ENCODE measurements around the gene DNAH2. TPM values are rescaled to one million over a fixed set of nuclear protein-coding genes. Genes with fewer than 3 reads are reported as not detected.
A peak's percentile ranks its signal among the peaks of the same experiment; 100 is the strongest.

The DNAH2 gene
- total and polyA plus RNA-seq, 2 of the 8 experiments (the other 6 are each of a cell fraction or from before 2014, with no cell fraction given): 0.13 to 0.18 TPM

DNA sequence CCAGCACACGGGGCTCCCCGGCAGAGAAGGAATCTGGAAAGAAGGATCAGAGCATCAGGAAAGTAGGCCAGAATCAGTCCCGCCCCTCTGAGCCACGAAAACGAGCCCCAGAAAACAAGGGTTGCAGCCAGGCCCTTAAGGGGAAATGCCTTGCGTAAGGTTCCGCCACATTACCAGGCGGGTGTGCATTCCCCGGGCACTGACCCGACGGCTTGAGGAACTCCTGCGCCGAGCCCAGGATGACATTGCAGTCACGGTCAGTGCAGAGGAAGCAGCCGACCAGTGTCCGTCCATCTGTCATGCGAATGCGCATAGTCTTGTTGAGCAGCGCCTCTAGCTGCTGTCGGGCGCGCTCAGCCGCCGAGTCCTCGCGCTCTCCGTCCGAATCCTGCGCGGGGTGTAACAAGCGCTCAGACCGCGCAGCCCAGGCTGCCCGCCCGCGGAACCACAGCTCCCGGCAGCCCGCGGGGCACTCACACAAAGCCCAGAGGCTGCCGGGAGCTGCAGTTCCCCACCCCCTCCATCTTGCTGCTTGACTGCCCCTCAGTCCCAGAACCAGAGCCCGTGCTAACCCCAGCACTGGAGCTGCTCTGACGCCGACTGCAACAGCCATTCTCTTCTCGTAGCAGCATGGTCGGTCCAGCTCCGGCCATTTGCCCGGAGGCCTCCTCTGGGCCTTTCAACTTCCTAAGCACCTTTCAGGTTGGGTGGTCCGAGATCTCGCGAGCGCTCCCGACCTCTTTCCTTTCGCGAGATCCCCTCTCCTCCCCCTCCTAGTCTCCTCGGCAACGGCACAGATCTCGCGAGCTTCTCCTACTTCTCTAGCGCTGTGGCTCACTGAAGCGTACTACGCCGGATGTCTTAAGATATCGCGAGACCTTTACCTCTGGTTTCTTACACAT is 139.5 kb downstream of the DNAH2 start, which contains the start of gene NAA38 (continued):
- TF ChIP-seq, protein P1, sequence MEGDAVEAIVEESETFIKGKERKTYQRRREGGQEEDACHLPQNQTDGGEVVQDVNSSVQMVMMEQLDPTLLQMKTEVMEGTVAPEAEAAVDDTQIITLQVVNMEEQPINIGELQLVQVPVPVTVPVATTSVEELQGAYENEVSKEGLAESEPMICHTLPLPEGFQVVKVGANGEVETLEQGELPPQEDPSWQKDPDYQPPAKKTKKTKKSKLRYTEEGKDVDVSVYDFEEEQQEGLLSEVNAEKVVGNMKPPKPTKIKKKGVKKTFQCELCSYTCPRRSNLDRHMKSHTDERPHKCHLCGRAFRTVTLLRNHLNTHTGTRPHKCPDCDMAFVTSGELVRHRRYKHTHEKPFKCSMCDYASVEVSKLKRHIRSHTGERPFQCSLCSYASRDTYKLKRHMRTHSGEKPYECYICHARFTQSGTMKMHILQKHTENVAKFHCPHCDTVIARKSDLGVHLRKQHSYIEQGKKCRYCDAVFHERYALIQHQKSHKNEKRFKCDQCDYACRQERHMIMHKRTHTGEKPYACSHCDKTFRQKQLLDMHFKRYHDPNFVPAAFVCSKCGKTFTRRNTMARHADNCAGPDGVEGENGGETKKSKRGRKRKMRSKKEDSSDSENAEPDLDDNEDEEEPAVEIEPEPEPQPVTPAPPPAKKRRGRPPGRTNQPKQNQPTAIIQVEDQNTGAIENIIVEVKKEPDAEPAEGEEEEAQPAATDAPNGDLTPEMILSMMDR (IDR thresholded peaks at IDR 0.05; ENCODE audit: control extremely low read depth in 1 of 3, insufficient read depth in 1 of 3, low read depth in 1 of 3, low read length in 3 of 3): peak; percentile 31 to 54 (median 45); a peak in 3 of 4 replicates
- no peak; a peak in 1 of 3 replicates for TF ChIP-seq POLR2A (IDR thresholded peaks at IDR 0.05; ENCODE audit: control extremely low read depth in 1 of 2, low read depth in 2 of 2, low read length in 2 of 2)
- TF ChIP-seq CHD2 (IDR thresholded peaks at IDR 0.05; ENCODE audit: low read length): peak; percentile 99
- peak; percentile 50 for TF ChIP-seq NRF1 (IDR thresholded peaks at IDR 0.05; ENCODE audit: low read depth, low read length)
- no peak for TF ChIP-seq GABPA (IDR thresholded peaks at IDR 0.05; ENCODE audit: borderline replicate concordance, insufficient read depth, low read length)
- TF ChIP-seq, protein P2, sequence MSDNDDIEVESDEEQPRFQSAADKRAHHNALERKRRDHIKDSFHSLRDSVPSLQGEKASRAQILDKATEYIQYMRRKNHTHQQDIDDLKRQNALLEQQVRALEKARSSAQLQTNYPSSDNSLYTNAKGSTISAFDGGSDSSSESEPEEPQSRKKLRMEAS (IDR thresholded peaks at IDR 0.05): peak; percentile 30; the same call in 1 of the 2 replicates
- TF ChIP-seq SP1 (IDR thresholded peaks at IDR 0.05; ENCODE audit: low read depth, low read length): peak; percentile 47; the same call in 1 of the 2 replicates
- peak; percentile 50; the same call in 1 of the 2 replicates for TF ChIP-seq BACH1 (IDR thresholded peaks at IDR 0.05; ENCODE audit: low read length)
- TF ChIP-seq YY1 (IDR thresholded peaks at IDR 0.05; ENCODE audit: low read depth, low read length): peak; percentile 93
- TF ChIP-seq CBX5 (IDR thresholded peaks at IDR 0.05; ENCODE audit: low read depth, low read length): no peak
- TF ChIP-seq SUZ12 (IDR thresholded peaks at IDR 0.05; ENCODE audit: low read length): no peak
- TF ChIP-seq TCF12 (IDR thresholded peaks at IDR 0.05; ENCODE audit: low read depth, low read length): no peak
- no peak for TF ChIP-seq FOSL1 (IDR thresholded peaks at IDR 0.05; ENCODE audit: insufficient read depth, low read depth, low read length)
- TF ChIP-seq, protein P3, sequence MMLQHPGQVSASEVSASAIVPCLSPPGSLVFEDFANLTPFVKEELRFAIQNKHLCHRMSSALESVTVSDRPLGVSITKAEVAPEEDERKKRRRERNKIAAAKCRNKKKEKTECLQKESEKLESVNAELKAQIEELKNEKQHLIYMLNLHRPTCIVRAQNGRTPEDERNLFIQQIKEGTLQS (IDR thresholded peaks at IDR 0.05; ENCODE audit: insufficient read depth, low read depth, low read length): peak; percentile 20; the same call in 1 of the 2 replicates
- no peak for TF ChIP-seq ASH2L (IDR thresholded peaks at IDR 0.05; ENCODE audit: low read length)
- TF ChIP-seq BCL11A (IDR thresholded peaks at IDR 0.05; ENCODE audit: low read depth in 2 of 2, low read length in 2 of 2): no peak
- TF ChIP-seq GTF2F1 (IDR thresholded peaks at IDR 0.05; ENCODE audit: borderline replicate concordance, low read depth, low read length): no peak
- no peak for TF ChIP-seq EZH2 (IDR thresholded peaks at IDR 0.05; ENCODE audit: low read depth, low read length, severe bottlenecking)
- TF ChIP-seq KDM5A (IDR thresholded peaks at IDR 0.05; ENCODE audit: low read length): no peak
- peak in 1 of 2 experiments; percentile 6; a peak in 1 of 4 replicates for TF ChIP-seq HDAC2 (IDR thresholded peaks at IDR 0.05; ENCODE audit: borderline replicate concordance in 1 of 2, low read depth in 2 of 2, low read length in 2 of 2)
